ENCODE data around the gene PHF21A. TPM values are rescaled to one million over a fixed set of nuclear protein-coding genes. Genes with fewer than 3 reads are reported as not detected.

PHF21A gene
- total RNA-seq, 4 donors from 2014 or later = 28.5 to 53.9 (median 42.2) TPM

GRCh38 chr11:46099963-46100316, 21.3 kb downstream of the PHF21A start:
- Histone ChIP-seq H3K4me1 (peaks cover 6 to 55% (median 9%) of the 10 kb centered on the region in 3 donors), H3K9me3 (no peaks in the 10 kb centered on the region), H3K27me3 (no peaks in the 10 kb centered on the region), H3K36me3 (no peaks in the 10 kb centered on the region), H3K4me3 (no peak overlapping the region), H3K27ac (peak overlapping the region in 2 of 4 donors; percentile 18 to 50)
- TF ChIP-seq POLR2A (IDR thresholded peaks at IDR 0.05) (no peak), EP300 (IDR thresholded peaks at IDR 0.05) (no peak), CTCF (IDR thresholded peaks at IDR 0.05) (no peak), POLR2AphosphoS5 (IDR thresholded peaks at IDR 0.05) (no peak)
- 33 to 38% methylated on average over 1 of the region's 1 CpG for WGBS, 2 donors (ENCODE audit: low coverage in 1 of 2)
- ATAC-seq = no peak

DNA sequence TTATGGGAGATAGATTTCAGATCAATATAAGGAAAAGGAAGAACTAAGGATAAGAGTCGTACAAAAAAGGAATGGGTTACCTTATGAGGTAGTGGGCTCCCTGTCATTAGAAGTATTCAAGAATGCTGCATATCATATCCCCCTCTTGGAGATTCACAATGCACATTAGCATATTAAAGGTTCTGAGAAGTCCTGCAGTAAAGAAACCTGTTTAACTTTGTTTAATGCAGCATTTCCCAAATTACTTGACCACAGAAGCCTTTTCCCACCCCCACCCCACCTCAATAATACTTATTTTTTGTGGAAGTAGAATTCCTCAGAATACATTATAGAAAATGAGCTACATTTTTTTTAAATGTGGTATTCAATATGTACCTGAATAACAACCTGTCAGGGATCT, 30.9 kb downstream of the PHF21A start:
- Histone ChIP-seq H3K9me3 (no peaks in the 10 kb centered on the region), H3K4me3 (no peak overlapping the region), H3K4me1 (no peaks in the 10 kb centered on the region), H3K36me3 (peaks cover 0 to 13% of the 10 kb centered on the region in 2 donors), H3K27me3 (no peaks in the 10 kb centered on the region), H3K27ac (no peak overlapping the region)
- no peak for ATAC-seq
- no peak for TF ChIP-seq POLR2A (IDR thresholded peaks at IDR 0.05)
- no peak for TF ChIP-seq POLR2AphosphoS5 (IDR thresholded peaks at IDR 0.05)
- TF ChIP-seq CTCF (IDR thresholded peaks at IDR 0.05) = no peak
- no peak for TF ChIP-seq EP300 (IDR thresholded peaks at IDR 0.05)
- 93 to 100% methylated on average over 1 of the region's 1 CpG for WGBS, 2 donors (ENCODE audit: low coverage in 1 of 2)

GRCh38 chr11:46079662-46080061, 41.6 kb downstream of the PHF21A start:
- H3K4me1 ChIP-seq = peaks cover 0 to 9% (median 0%) of the 10 kb centered on the region in 3 donors
- H3K4me3 ChIP-seq = no peak overlapping the region
- H3K9me3 ChIP-seq = no peaks in the 10 kb centered on the region
- no peaks in the 10 kb centered on the region for H3K27me3 ChIP-seq
- peaks cover 0 to 23% of the 10 kb centered on the region in 2 donors for H3K36me3 ChIP-seq
- WGBS, 2 donors (ENCODE audit: low coverage in 1 of 2) = 84 to 86% methylated on average over 3 of the region's 3 CpGs
- H3K27ac ChIP-seq = no peak overlapping the region
- TF ChIP-seq POLR2AphosphoS5 (IDR thresholded peaks at IDR 0.05) = no peak
- no peak for TF ChIP-seq CTCF (IDR thresholded peaks at IDR 0.05)
- no peak for TF ChIP-seq POLR2A (IDR thresholded peaks at IDR 0.05)
- TF ChIP-seq EP300 (IDR thresholded peaks at IDR 0.05) = no peak
- no peak for ATAC-seq

GRCh38 chr11:46075928-46076327, 45.3 kb downstream of the PHF21A start:
- 91 to 92% methylated on average over 2 of the region's 2 CpGs for WGBS, 2 donors (ENCODE audit: low coverage in 1 of 2)
- peaks cover 0 to 30% (median 4%) of the 10 kb centered on the region in 3 donors for H3K4me1 ChIP-seq
- no peak overlapping the region for H3K4me3 ChIP-seq
- no peaks in the 10 kb centered on the region for H3K27me3 ChIP-seq
- no peaks in the 10 kb centered on the region for H3K9me3 ChIP-seq
- TF ChIP-seq EP300 (IDR thresholded peaks at IDR 0.05) = no peak
- no peak for TF ChIP-seq POLR2A (IDR thresholded peaks at IDR 0.05)
- TF ChIP-seq CTCF (IDR thresholded peaks at IDR 0.05) = no peak
- no peak for TF ChIP-seq POLR2AphosphoS5 (IDR thresholded peaks at IDR 0.05)
- peak overlapping the region in 1 of 4 donors; percentile 39 for H3K27ac ChIP-seq
- H3K36me3 ChIP-seq = peaks cover 0 to 13% of the 10 kb centered on the region in 2 donors
- ATAC-seq = no peak

GRCh38 chr11:46075168-46075567, 46.1 kb downstream of the PHF21A start:
- no peaks in the 10 kb centered on the region for H3K9me3 ChIP-seq
- ATAC-seq = no peak
- H3K4me1 ChIP-seq = peaks cover 0 to 34% (median 4%) of the 10 kb centered on the region in 3 donors
- TF ChIP-seq POLR2AphosphoS5 (IDR thresholded peaks at IDR 0.05) = peak; percentile 13
- no peak for TF ChIP-seq CTCF (IDR thresholded peaks at IDR 0.05)
- H3K4me3 ChIP-seq = no peak overlapping the region
- peaks cover 0 to 13% of the 10 kb centered on the region in 2 donors for H3K36me3 ChIP-seq
- no peaks in the 10 kb centered on the region for H3K27me3 ChIP-seq
- H3K27ac ChIP-seq = peak overlapping the region in 1 of 4 donors; percentile 39
- 24% methylated on average over 5 of the region's 5 CpGs for WGBS, 2 donors (ENCODE audit: low coverage in 1 of 2)

Measured in gastroesophageal sphincter (tissue), 4 donors.